Cardiac muscle cell (in vitro differentiated cells and primary cell): ENCODE results near the gene TTLL6. TPM values are rescaled to one million over a fixed set of nuclear protein-coding genes. Genes with fewer than 3 reads are reported as not detected.

Experiments
- DNase-seq, 2 donors: peaks; one replicate each; pipeline versions ENCODE4 v3.0.0 to v3.0.0-alpha.2; 2010 to 2017; ENCODE audit warnings: low read depth in 1 of 2, low spot score in 1 of 2
- H3K27ac ChIP-seq: fragments of 200-600 bp; sonication (generic); 2 replicates; pipeline ENCODE4 v1.5.1; 2016
- H3K27me3 ChIP-seq: fragments of 200-600 bp; sonication (generic); 2 replicates; pipeline ENCODE4 v1.6.0; 2016; ENCODE audit warnings: control low read depth
- H3K36me3 ChIP-seq: fragments of 200-600 bp; sonication (generic); 2 replicates; pipeline ENCODE4 v1.5.1; 2016; ENCODE audit warnings: control low read depth
- H3K4me1 ChIP-seq: fragments of 200-600 bp; sonication (generic); 2 replicates; pipeline ENCODE4 v1.8.1; 2017; ENCODE audit warnings: low read depth, mild to moderate bottlenecking, mixed run types
- H3K4me3 ChIP-seq: fragments of 200-600 bp; sonication (generic); 2 replicates; pipeline ENCODE4 v1.5.1; 2016; ENCODE audit warnings: mild to moderate bottlenecking
- H3K9me3 ChIP-seq: fragments of 200-600 bp; sonication (generic); 2 replicates; pipeline ENCODE4 v1.5.1; 2017; ENCODE audit warnings: low read depth, mild to moderate bottlenecking, control low read depth
- polyA plus RNA-seq: library from polyadenylated mRNA; unstranded; fragments of >200 nt; fragmentation: Nextera tagmentation; extraction: Ambion mirVana; gene quantifications from 2 replicates; pipeline ENCODE4 v1.2.1, GENCODE V29; 2016
- total RNA-seq: library from RNA; depleted of rRNA; stranded (reverse); fragments of >200 nt; gene quantifications from 2 replicates; pipeline ENCODE4 v1.2.3, GENCODE V29; 2016
- TF ChIP-seq, protein P1 (sequence below): IDR thresholded peaks from 2 replicates; pipeline ENCODE4 v1.5.1; 2012; ENCODE audit warnings: low read depth, mild to moderate bottlenecking, low read length

Gene TTLL6
- total and polyA plus RNA-seq, 2 experiments from 2014 or later = 0.03 TPM; not detected in 1

- TF ChIP-seq, protein P1, sequence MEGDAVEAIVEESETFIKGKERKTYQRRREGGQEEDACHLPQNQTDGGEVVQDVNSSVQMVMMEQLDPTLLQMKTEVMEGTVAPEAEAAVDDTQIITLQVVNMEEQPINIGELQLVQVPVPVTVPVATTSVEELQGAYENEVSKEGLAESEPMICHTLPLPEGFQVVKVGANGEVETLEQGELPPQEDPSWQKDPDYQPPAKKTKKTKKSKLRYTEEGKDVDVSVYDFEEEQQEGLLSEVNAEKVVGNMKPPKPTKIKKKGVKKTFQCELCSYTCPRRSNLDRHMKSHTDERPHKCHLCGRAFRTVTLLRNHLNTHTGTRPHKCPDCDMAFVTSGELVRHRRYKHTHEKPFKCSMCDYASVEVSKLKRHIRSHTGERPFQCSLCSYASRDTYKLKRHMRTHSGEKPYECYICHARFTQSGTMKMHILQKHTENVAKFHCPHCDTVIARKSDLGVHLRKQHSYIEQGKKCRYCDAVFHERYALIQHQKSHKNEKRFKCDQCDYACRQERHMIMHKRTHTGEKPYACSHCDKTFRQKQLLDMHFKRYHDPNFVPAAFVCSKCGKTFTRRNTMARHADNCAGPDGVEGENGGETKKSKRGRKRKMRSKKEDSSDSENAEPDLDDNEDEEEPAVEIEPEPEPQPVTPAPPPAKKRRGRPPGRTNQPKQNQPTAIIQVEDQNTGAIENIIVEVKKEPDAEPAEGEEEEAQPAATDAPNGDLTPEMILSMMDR = no peak
- Histone ChIP-seq H3K36me3 (no peaks in the 10 kb centered on the region), H3K4me1 (no peaks in the 10 kb centered on the region), H3K4me3 (no peak overlapping the region), H3K9me3 (no peaks in the 10 kb centered on the region), H3K27me3 (peaks cover 100% of the 10 kb centered on the region), H3K27ac (no peak overlapping the region)
- DNase-seq = no peak
These were observed 55.9 kb downstream of the TTLL6 start for GRCh38 chr17:48761114-48761513.

DNA sequence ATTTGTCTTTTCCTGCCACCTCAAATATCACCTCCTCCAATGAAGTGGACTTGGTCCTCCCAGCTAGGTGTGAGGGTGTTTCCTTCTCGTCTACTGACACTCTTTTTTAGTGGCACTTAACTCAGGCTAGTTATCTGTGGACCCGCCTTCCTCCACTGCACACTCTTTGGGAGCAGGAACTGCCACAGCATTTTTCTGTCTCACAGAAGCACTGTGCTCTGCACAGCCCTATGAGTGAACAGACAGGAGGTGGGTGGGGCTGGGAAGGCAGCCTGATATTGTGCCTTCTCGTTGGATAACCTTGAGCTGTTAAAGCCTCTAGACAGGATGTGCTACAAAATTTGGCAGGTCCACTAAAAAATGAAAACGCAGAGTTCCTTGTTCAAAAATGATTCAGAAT is 56.6 kb downstream of the TTLL6 start:
- H3K27me3 ChIP-seq = peaks cover 100% of the 10 kb centered on the region

DNA sequence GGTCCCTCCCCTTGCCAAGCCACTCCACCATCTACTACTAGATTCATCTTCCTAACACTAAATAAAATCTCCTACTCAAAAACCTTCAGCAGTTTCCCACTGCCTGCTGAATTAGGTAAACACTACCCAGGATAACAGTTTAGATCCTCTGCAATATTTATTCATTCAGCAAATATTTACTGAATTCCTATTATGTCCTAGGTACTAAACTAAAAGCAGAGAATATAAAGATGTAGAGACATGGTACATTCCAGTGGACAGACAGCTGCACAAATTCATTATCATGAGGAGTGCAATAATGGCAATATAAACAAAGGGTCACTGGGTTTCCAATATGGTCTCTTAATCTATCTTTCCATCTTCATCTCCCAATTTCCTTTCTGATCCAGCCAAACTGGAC is 57.7 kb downstream of the TTLL6 start:
- H3K36me3 ChIP-seq = no peaks in the 10 kb centered on the region
- TF ChIP-seq, protein P1 = no peak
- no peak overlapping the region for H3K4me3 ChIP-seq
- H3K27ac ChIP-seq = no peak overlapping the region
- no peaks in the 10 kb centered on the region for H3K9me3 ChIP-seq
- H3K27me3 ChIP-seq = peaks cover 100% of the 10 kb centered on the region
- DNase-seq = no peak
- H3K4me1 ChIP-seq = no peaks in the 10 kb centered on the region

More for the DNA sequence above, 56.6 kb downstream of the TTLL6 start:
- TF ChIP-seq, protein P1 = no peak
- Histone ChIP-seq H3K27ac (no peak overlapping the region), H3K4me1 (no peaks in the 10 kb centered on the region), H3K9me3 (no peaks in the 10 kb centered on the region), H3K36me3 (no peaks in the 10 kb centered on the region), H3K4me3 (no peak overlapping the region)
- no peak for DNase-seq

DNA sequence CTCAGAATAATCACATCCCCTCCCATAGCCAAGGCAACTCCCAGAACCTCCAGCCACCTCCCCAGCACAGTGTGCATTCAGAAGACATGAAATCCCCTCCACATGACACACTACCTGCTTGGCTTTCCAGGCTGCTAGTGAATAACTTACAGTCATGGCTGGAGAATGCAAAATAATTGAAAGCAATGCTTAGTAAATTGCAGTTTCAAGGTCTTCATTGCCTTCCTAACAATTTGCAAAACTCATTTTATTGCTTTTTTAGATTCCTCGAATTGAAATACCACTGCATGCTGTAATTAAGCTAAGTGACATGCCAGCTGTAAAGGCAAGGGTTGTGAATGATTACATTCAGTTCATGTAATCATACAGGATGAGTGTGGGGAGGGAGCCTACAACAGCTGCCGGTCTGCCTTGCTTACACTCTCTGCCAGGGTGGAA is 59.5 kb downstream of the TTLL6 start:
- Histone ChIP-seq H3K27me3 (peaks cover 100% of the 10 kb centered on the region), H3K36me3 (no peaks in the 10 kb centered on the region), H3K4me1 (no peaks in the 10 kb centered on the region), H3K4me3 (no peak overlapping the region), H3K27ac (no peak overlapping the region), H3K9me3 (no peaks in the 10 kb centered on the region)
- TF ChIP-seq, protein P1 = no peak
- DNase-seq = no peak

DNA sequence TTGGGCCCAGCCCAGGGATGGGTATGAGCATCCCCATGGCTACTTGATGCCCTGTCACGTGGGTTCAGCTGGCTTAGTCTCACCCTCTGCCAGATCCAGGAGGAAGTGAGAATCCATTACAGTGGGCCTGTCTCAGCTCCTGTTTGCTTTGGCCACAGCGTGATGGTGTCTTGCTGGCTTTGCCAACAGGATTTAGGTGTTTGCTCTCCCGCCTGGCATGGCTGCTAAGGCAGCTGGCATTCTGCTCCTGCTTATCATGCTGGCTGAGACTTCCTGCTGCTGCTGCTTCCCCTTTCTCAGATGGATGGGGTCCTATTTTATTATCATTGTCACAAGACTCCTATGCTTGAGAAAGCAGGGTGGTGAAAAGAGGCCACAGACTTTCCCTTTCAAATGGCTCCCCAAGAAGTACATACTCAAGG is 60.2 kb downstream of the TTLL6 start:
- Histone ChIP-seq H3K4me1 (no peaks in the 10 kb centered on the region), H3K27ac (no peak overlapping the region)

More for the DNA sequence above, 60.2 kb downstream of the TTLL6 start:
- peaks cover 100% of the 10 kb centered on the region for H3K27me3 ChIP-seq
- no peak for DNase-seq
- no peaks in the 10 kb centered on the region for H3K9me3 ChIP-seq
- no peaks in the 10 kb centered on the region for H3K36me3 ChIP-seq
- no peak overlapping the region for H3K4me3 ChIP-seq
- TF ChIP-seq, protein P1 = no peak
